PC-3 (cell line): ENCODE measurements around the gene AXIN2. TPM values are rescaled to one million over a fixed set of nuclear protein-coding genes. Genes with fewer than 3 reads are reported as not detected.

Source experiments
- ATAC-seq: fragments of 200-7000 bp; cut with Tn5 transposase; 2 replicates; pipeline ENCODE4 v1.9.1; 2020; ENCODE audit warnings: mild to moderate bottlenecking, moderate library complexity
- BruUV-seq: library from RNA; stranded (reverse); fragments of 400-500 nt; replicated peaks from 2 replicates; lab custom pipeline; 2021; lab: Mats Ljungman, UMichigan
- CTCF ChIA-PET: fragments of 300-600 bp; sonication (Branson Sonifier 250); formaldehyde crosslinking; loops from one replicate; lab custom pipeline; 2022; ENCODE audit warnings: antibody characterized with exemption; lab: Charles Lee
- POLR2A ChIA-PET: fragments of 300-600 bp; sonication (Branson Sonifier 250); formaldehyde crosslinking; loops from one replicate; lab custom pipeline; 2022; ENCODE audit warnings: antibody characterized with exemption; ENCODE audit not compliant: unreplicated experiment; lab: Charles Lee
- DNase-seq: peaks from one replicate; pipeline ENCODE4 v3.0.0-alpha.2; 2015
- H2AFZ ChIP-seq: fragments of 300-600 bp; sonication (generic); 2 replicates; pipeline ENCODE4 v1.6.0; 2016; ENCODE audit warnings: antibody characterized with exemption, low read length
- H3F3A ChIP-seq: fragments of 300-600 bp; sonication (generic); one replicate; pipeline ENCODE4 v1.6.0; 2017; ENCODE audit warnings: antibody characterized with exemption, low read length, control low read depth, mild to moderate bottlenecking; ENCODE audit not compliant: unreplicated experiment
- H3K27ac ChIP-seq: fragments of 300-600 bp; sonication (generic); 2 replicates; pipeline ENCODE4 v1.5.1; 2016; ENCODE audit warnings: mild to moderate bottlenecking, low read length
- H3K27me3 ChIP-seq: fragments of 300-600 bp; sonication (generic); 2 replicates; pipeline ENCODE4 v1.6.1; 2016; ENCODE audit warnings: low read length, mixed read lengths
- H3K36me3 ChIP-seq: fragments of 300-600 bp; sonication (generic); 2 replicates; pipeline ENCODE4 v1.6.1; 2016; ENCODE audit warnings: low read depth, mixed run types, low read length, mixed read lengths
- H3K4me1 ChIP-seq: fragments of 300-600 bp; sonication (generic); 2 replicates; pipeline ENCODE4 v1.5.1; 2016; ENCODE audit warnings: low read length; ENCODE audit not compliant: insufficient read depth
- H3K4me2 ChIP-seq: fragments of 300-600 bp; sonication (generic); 2 replicates; pipeline ENCODE4 v1.6.0; 2016; ENCODE audit warnings: low read length
- H3K4me3 ChIP-seq: fragments of 300-600 bp; sonication (generic); 2 replicates; pipeline ENCODE4 v1.5.1; 2016; ENCODE audit warnings: mild to moderate bottlenecking, low read length, mixed read lengths
- H3K79me2 ChIP-seq: fragments of 300-600 bp; sonication (generic); 2 replicates; pipeline ENCODE4 v1.6.1; 2017; ENCODE audit warnings: low read length, mixed read lengths
- H3K9ac ChIP-seq: fragments of 300-600 bp; sonication (generic); 2 replicates; pipeline ENCODE4 v1.6.0; 2016; ENCODE audit warnings: mild to moderate bottlenecking, low read length
- H3K9me2 ChIP-seq: fragments of 300-600 bp; sonication (generic); replicated peaks from 2 replicates; pipeline ENCODE4 v1.6.1; 2016; ENCODE audit warnings: mixed run types, low read length, mixed read lengths
- H3K9me3 ChIP-seq: fragments of 300-600 bp; sonication (generic); 2 replicates; pipeline ENCODE4 v1.6.1; 2016; ENCODE audit warnings: low read length, mixed read lengths
- H4K20me1 ChIP-seq: fragments of 300-600 bp; sonication (generic); 2 replicates; pipeline ENCODE4 v1.6.1; 2016; ENCODE audit warnings: low read length, mixed read lengths
- EZH2 ChIP-seq: fragments of 300-600 bp; sonication (generic); IDR thresholded peaks from one replicate; pipeline ENCODE4 v1.6.1; 2017; ENCODE audit warnings: antibody characterized with exemption, mild to moderate bottlenecking, low read length; ENCODE audit not compliant: unreplicated experiment
- EZH2phosphoT487 ChIP-seq: fragments of 300-600 bp; sonication (generic); IDR thresholded peaks from 2 replicates; pipeline ENCODE4 v1.6.1; 2018; ENCODE audit warnings: mild to moderate bottlenecking, antibody characterized with exemption, low read length, borderline replicate concordance
- intact Hi-C: fragments of 100-400 bp; cut with micrococcal nuclease; formaldehyde crosslinking; loops from 2 replicates; pipeline ENCODE4 v1.9.0; 2023
- total RNA-seq: library from RNA; depleted of rRNA; stranded (reverse); fragments of >200 nt; gene quantifications from 2 replicates; pipeline ENCODE4 v1.2.3, GENCODE V29; 2014
- TF ChIP-seq, protein P1 (sequence below): fragments of 300-600 bp; sonication (generic); conservative IDR thresholded peaks from 2 replicates; pipeline ENCODE4 v1.5.1; 2017; ENCODE audit warnings: antibody characterized with exemption, low read depth, mild to moderate bottlenecking, low read length

The AXIN2 gene
- total RNA-seq, 1 experiment from 2014 or later: 2.0 TPM

GRCh38 chr17:65530523-65531255 is 30.8 kb downstream of the AXIN2 start:
- H3K36me3 ChIP-seq: no peaks in the 10 kb centered on the region
- no peak overlapping the region for H2AFZ ChIP-seq
- no peaks in the 10 kb centered on the region for H3K9me3 ChIP-seq
- no peak overlapping the region for H3K4me2 ChIP-seq
- H3K27ac ChIP-seq: no peak overlapping the region
- CTCF ChIA-PET: interaction anchor here (0.5 to 0.6 kb wide), 2 partner anchors 112 to 413 kb away, joined by 3 read pairs; no protein-coding TSS in a partner anchor
- intact Hi-C loops: no loop called here
- DNase-seq (no peak), ATAC-seq (no peak)
- H3K79me2 ChIP-seq: no peaks in the 10 kb centered on the region
- no peak overlapping the region for H3K9ac ChIP-seq
- no peaks in the 10 kb centered on the region for H3K27me3 ChIP-seq
- H3K4me1 ChIP-seq: 0 out of 2 replicates have a peak, but pooled peaks cover 4% of the 10 kb centered on the region
- no TSS peak for BruUV-seq
- no peaks in the 10 kb centered on the region for H4K20me1 ChIP-seq
- POLR2A ChIA-PET: no interaction called here
- H3F3A ChIP-seq: no peaks in the 10 kb centered on the region
- TF ChIP-seq EZH2phosphoT487 (no peak), EZH2 (no peak)
- TF ChIP-seq, protein P1, sequence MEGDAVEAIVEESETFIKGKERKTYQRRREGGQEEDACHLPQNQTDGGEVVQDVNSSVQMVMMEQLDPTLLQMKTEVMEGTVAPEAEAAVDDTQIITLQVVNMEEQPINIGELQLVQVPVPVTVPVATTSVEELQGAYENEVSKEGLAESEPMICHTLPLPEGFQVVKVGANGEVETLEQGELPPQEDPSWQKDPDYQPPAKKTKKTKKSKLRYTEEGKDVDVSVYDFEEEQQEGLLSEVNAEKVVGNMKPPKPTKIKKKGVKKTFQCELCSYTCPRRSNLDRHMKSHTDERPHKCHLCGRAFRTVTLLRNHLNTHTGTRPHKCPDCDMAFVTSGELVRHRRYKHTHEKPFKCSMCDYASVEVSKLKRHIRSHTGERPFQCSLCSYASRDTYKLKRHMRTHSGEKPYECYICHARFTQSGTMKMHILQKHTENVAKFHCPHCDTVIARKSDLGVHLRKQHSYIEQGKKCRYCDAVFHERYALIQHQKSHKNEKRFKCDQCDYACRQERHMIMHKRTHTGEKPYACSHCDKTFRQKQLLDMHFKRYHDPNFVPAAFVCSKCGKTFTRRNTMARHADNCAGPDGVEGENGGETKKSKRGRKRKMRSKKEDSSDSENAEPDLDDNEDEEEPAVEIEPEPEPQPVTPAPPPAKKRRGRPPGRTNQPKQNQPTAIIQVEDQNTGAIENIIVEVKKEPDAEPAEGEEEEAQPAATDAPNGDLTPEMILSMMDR: no peak
- H3K4me3 ChIP-seq: no peak overlapping the region
- no peaks in the 10 kb centered on the region for H3K9me2 ChIP-seq

- no peaks in the 10 kb centered on the region for H3F3A ChIP-seq
- no peak overlapping the region for H3K4me3 ChIP-seq
- no peaks in the 10 kb centered on the region for H3K36me3 ChIP-seq
- no peak overlapping the region for H3K27ac ChIP-seq
- ChIA-PET CTCF (interaction anchor here (0.5 to 0.6 kb wide), 2 partner anchors 111 to 414 kb away, joined by 3 read pairs; no protein-coding TSS in a partner anchor), POLR2A (no interaction called here)
- no peak overlapping the region for H3K4me2 ChIP-seq
- DNase-seq: no peak
- no peaks in the 10 kb centered on the region for H4K20me1 ChIP-seq
- 0 out of 2 replicates have a peak, but pooled peaks cover 4% of the 10 kb centered on the region for H3K4me1 ChIP-seq
- no peak overlapping the region for H3K9ac ChIP-seq
- no peak overlapping the region for H2AFZ ChIP-seq
- intact Hi-C loops: no loop called here
- no peaks in the 10 kb centered on the region for H3K9me3 ChIP-seq
- no peak for ATAC-seq
- H3K27me3 ChIP-seq: no peaks in the 10 kb centered on the region
- no peak for TF ChIP-seq EZH2
- no peaks in the 10 kb centered on the region for H3K79me2 ChIP-seq
- BruUV-seq: no TSS peak
- no peaks in the 10 kb centered on the region for H3K9me2 ChIP-seq
Measured at GRCh38 chr17:65529761-65530522, 31.5 kb downstream of the AXIN2 start.

DNA sequence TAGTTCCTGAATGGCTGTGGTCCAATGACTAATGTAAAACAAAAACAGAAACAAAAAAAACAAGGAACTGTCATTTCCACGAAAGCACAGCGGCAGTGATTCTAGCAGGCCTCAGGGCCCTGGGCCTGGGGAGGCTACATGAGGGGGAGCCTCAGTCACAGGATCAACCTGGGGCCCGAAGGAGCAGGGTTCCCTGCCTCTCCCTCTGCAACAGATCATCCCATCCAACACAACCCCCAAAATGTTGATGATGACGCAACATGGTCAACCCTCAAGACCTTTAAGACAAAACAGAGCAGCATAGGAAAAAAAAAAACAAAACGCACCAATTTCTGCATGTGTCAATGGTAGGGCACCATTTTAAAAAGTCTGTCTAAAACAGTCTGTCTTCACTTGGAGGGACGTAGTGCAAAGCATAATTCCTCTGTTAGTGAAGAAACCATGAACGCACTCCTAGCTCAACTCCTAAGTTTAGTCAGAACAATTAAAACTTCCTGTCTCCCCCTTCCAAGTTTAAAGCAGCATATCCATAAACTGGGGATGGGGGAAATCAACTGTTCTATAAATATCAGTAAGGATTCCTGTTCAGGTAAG is 32.3 kb downstream of the AXIN2 start:
- no peaks in the 10 kb centered on the region for H3K27me3 ChIP-seq
- H3K9ac ChIP-seq: no peak overlapping the region
- H3K9me3 ChIP-seq: no peaks in the 10 kb centered on the region
- no peak overlapping the region for H3K4me3 ChIP-seq
- H2AFZ ChIP-seq: no peak overlapping the region
- H3K79me2 ChIP-seq: no peaks in the 10 kb centered on the region
- no peak overlapping the region for H3K4me2 ChIP-seq
- POLR2A ChIA-PET: no interaction called here
- DNase-seq (no peak), ATAC-seq (no peak)
- 0 out of 2 replicates have a peak, but pooled peaks cover 4% of the 10 kb centered on the region for H3K4me1 ChIP-seq
- H4K20me1 ChIP-seq: no peaks in the 10 kb centered on the region
- H3F3A ChIP-seq: no peaks in the 10 kb centered on the region
- H3K27ac ChIP-seq: no peak overlapping the region
- no peak for TF ChIP-seq EZH2
- TF ChIP-seq EZH2phosphoT487: no peak
- TF ChIP-seq, protein P1: no peak
- CTCF ChIA-PET: no interaction called here
- no peaks in the 10 kb centered on the region for H3K9me2 ChIP-seq
- intact Hi-C loops: no loop called here
- BruUV-seq: no TSS peak
- H3K36me3 ChIP-seq: no peaks in the 10 kb centered on the region
